Stimulated activated CD4-positive, alpha-beta T cell treated with anti-CD3 and anti-CD28 coated beads, Interleukin-2, amount 100 ng/mL, for 48 hours (primary cell): Measurements from ENCODE around the gene RIF1.

Experiments used
- DNase-seq, 2 donors: peaks; one replicate each; pipeline ENCODE4 v3.0.0-alpha.2; 2020

Gene RIF1

GRCh38 chr2:151423760-151424159 lies 14.1 kb downstream of the RIF1 start:
- DNase-seq = no peak

DNA sequence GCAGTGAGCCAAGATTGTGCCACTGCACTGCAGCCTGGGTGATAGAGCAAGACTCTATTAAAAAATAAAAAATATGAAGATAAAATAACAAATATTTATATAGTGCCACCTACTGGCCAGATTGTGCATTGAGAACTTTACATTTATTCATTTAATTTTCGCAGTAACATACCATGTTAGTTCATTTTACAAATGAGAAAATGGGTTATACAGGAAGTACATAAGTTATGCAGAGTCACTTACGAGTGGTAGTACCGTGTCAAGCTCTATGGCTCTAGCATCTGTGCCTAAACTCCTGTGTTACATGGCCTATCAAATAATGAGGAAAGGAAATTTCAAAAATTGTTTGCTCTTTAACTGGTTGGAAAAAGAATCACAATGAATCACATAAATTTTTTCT lies 27.9 kb downstream of the RIF1 start:
- no peak for DNase-seq

DNA sequence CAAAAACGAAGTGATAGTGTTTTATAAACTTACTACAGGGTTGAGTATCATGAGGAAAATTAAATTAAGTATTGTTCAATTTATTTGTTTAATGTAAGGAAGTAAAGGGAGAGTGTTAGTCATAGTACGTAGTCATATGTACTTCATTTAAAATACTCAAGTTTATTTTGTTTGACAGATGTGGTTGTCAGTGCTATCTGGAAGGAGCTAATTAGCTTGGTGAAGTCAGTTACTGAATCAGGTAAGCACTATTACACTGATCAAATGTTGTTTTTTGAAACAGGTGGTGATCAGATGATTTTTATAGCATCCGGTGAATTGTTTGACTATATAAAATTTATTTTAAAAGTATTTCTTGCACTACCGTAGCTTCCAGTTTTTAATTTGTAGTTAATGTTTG lies 28.8 kb downstream of the RIF1 start:
- DNase-seq = no peak

DNA sequence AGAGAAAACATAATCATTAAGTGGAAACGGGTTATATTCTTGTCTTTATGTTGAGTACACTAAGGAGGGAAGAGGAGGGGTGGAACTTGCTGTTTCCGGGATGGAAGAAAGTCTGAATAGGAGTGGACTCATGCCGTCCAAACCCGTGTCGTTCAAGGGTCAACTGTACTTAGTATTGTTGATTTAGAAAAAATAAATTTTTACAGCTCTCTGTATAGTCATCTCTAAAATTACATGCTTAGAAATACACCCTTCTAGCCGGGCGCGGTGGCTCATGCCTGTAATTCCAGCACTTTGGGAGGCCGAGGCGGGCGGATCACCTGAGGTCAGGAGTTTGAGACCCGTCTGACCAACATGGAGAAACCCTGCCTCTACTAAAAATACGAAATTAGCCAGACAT lies 29.4 kb downstream of the RIF1 start:
- no peak for DNase-seq

DNA sequence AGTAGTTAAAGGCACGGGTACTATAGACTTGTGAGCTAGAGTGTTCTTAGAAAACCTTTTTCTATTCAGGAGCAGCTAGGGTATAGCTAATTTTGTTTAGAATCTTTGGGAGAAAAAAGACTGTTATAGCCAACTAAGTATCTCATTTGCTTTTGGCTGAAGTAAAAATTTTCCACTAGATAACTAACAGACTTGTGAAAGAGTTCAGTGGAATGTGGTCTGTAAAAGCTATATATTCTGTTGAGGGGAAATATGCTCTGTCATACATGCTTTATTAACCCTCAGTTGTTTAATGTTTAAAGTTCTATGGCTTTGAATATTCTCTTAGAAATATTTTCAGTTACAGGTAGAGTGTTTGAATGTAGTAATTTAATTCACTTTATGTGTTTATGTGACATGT lies 49.7 kb downstream of the RIF1 start:
- no peak for DNase-seq

GRCh38 chr2:151465771-151466170 lies 56.1 kb downstream of the RIF1 start:
- DNase-seq = no peak

DNA sequence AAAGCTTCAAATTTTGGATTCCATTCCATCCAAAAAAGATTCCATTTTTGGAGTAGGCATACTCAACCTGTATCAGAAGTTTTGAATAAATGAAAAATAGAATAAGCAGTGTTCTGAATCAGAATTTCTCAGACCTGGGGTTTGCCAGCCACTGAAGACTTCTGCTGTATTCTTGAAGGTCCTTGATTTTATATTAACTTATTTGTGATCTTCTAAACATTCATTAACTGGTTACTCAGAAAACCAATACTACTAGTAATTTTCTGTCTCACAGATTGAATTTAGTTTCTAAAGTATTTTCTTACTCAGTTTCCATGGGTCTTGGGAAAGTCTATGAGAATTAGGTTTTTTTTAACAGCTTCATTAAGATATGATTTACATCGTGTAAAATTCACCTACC lies 60.9 kb downstream of the RIF1 start:
- no peak for DNase-seq

- no peak for DNase-seq
Measured at GRCh38 chr2:151472966-151473365, 63.3 kb downstream of the RIF1 start.

- no peak for DNase-seq
Measured at GRCh38 chr2:151475071-151475470, 65.4 kb downstream of the RIF1 start.

- DNase-seq = no peak
Measured at GRCh38 chr2:151476287-151476686, 66.6 kb downstream of the RIF1 start.

DNA sequence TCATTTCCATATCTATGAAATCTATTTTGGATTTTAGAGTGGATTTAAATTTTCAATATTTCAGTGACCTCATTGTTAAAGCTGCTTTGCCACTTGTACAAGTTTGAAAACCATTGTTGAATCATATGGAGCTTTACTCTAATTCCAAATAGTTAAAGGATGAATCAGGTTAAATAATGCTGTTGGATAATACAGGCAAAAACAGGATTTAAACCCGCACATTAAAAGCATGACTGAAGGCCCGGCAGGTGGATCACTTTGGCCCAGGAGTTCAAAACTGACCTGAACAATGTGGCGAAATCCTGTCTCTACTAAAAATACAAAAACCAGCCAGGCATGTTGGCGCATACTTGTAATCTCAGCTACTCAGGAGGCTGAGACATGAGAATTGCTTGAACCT lies 68.3 kb downstream of the RIF1 start:
- no peak for DNase-seq

DNA sequence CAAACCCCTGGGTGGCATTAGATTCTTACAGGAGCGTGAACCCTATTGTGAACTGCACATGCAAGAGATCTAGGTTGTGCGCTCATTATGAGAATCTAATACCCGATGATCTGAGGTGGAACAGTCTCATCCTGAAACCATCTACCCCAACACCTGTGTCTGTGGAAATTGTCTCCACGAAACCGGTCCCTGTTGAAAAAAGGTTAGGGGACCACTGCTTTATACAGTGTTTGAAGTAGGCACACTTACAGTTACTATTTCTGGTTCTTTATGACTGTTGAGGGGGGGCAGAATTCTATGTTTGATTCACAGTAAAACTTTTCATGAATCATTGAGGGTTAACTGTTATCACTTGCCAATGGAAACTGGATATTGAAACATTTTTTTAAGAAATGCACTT lies 72.0 kb downstream of the RIF1 start:
- peak; percentile 3 to 17 for DNase-seq

DNA sequence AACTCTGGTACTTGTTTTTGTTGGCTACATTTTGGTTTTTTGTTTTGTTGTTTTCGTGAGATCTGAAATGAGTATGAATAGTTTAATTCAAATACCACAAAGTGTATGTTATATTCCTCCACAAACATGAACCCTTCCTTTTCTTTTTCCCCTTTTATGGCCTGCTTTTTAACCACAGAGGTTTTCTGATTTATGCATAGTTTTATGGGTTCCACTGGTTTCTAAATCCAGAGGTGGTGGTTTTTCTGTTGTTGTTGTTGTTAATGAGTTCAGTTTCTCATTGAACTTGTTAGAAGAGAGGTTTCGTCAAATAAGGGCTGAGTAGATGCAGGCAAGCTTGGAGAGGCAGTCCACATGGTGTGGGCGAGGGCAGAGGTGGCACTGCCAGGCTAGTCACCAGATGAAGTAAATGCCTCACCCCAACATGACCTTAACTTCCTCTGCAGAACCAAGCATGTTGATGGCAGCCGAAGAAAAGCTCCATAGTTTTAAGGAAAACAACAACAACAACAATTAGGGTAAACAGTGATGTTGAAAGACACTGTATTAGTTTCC lies 72.5 kb downstream of the RIF1 start:
- DNase-seq = peak in 1 of 2 donors; percentile 2

DNA sequence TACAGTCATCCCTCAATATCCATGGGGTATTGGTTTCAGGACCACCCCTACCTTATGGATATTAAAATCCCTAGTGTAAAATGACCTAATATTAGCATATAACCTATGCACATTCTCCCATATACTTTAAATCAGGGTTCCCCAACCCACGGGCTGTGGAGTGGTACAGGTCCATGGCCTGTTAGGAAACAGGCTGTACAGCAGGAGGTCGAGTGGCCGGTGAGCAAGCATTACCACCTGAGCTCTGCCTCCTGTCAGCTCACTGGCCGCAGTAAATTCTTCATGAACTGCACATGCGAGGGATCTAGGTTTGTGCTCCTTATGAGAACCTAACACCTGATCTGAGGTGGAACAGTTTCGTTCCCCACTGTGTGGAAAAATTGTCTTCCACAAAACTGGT lies 73.8 kb downstream of the RIF1 start:
- DNase-seq = no peak

DNA sequence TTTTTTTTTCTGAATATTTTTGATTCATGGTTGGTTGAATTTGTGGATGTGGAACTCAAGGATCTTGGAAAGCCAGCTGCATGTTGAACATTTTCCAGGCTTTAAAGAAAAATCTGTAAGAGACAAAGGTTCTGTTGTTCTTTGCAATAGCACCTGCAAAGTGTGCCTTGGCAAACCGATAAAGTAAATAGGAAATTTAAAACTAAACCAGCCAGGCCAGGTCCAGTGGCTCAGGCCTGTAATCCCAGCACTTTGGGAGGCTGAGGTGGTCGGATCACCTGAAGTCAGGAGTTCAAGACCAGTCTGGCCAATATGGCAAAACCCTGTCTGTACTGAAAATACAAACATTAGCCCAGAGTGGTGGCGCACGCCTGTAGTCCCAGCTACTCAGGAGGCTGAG lies 74.4 kb downstream of the RIF1 start:
- DNase-seq = no peak

DNA sequence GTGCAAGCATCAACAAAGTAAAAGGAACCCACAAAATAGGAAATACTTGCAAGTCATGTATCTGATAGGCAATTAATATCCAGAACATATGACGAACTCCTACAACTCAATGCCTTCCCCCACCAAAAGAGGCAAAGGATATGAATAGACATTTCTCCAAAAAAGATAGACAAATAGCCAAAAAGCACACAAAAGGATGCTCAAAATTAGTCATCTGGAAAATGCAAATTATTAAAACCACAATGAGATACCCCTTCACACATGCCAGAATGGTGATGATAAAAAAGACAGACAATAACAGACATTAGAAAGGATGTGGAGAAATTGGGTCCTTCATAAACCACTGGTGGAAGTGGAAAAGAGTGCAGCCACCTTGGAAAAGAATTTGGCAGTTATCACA lies 76.4 kb downstream of the RIF1 start:
- no peak for DNase-seq

DNA sequence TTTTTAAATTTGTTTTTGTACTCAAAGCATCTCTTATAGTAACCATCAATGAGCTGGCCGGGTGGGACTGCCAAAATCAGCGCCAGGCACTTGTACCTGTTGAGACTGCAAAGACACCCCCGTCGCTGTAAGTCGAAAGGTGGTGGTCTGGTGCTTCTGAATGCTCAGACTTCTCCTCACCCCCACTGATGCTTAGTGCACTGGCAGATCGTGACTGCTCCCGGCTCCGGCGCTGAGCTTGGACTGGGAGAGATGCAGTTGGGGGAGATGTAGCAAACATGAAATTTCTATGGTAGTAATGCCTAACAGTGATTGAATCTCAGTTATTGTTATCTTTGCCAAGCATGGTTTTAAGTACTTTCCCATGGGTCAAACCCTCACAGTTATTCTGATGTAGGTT lies 80.6 kb downstream of the RIF1 start:
- no peak for DNase-seq

GRCh38 chr2:151491496-151491895 lies 81.8 kb downstream of the RIF1 start:
- no peak for DNase-seq

- DNase-seq = no peak
Measured at GRCh38 chr2:151498178-151498577, 88.5 kb downstream of the RIF1 start.

DNA sequence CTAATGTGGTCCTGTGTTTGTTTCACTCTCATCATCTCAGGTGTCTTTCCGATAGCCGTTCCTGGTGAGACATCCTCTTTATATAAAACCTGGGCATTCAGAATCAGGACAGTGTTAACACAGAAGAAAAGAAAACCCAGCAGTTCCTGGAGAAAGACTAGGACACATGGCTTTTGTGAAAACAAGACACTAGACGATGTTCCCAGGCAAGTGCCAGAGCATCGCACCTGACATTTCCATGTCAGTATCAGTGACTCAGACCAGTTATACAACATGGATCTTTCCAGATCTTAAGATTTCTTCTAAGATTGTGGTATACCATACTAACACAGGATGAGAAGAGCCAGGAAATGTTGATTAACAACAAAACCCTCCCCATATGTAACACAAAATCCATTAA lies 96.5 kb downstream of the RIF1 start:
- DNase-seq = no peak

- no peak for DNase-seq
Measured at GRCh38 chr2:151508519-151508918, 98.8 kb downstream of the RIF1 start.

GRCh38 chr2:151518802-151519201 lies 109.1 kb downstream of the RIF1 start:
- DNase-seq = no peak

- no peak for DNase-seq
Measured at GRCh38 chr2:151520976-151521375, 111.3 kb downstream of the RIF1 start.

- DNase-seq = no peak
Measured at GRCh38 chr2:151522556-151522955, 112.9 kb downstream of the RIF1 start.

DNA sequence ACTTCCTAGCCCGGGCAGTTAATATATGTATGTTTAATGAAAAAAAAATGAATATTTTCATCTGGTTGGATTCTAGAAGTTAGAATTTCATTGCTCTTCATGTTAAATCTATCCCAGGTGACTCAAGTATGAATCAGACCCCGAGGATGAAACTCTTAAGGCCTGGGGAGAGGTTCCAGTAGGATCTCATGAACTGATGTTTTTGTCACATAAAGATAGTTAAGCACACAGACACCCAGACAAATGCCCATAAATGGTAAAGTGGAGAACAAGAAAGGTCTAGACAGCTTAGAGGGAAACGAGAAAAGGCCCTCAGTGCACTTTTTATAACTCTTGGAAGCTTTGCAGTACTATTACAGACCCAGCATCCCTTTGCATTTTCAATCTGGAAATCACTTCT lies 114.1 kb downstream of the RIF1 start:
- DNase-seq = no peak

DNA sequence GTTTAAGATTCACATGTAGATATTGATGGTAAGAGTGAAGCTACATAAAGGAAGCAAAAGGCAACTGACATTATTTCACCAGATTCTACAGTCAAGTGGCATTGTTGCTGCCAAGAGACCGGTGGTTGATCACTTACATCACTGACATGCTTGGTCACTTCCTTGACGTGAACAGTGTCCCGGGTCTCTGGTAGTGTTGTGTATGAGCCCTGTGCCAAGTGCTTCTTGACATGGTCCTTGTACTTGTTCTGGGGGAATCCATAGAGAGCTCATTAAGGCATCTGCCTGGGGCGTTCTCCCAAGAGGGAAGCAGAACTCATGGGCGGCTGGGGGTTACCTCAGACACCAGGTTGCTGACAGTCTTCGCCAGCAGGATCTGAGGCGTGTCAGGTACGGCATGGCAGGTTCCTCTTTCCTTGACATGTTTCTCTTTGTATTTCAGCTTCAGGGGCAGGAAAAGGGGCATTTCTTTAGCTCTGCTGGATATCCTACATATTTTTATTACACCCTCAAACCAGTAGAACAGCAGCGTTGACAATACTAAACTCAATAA lies 116.2 kb downstream of the RIF1 start:
- DNase-seq = no peak
